Activated B cell treated with CpG ODN at 0.5 μM for 24 hours (primary cell): ENCODE measurements around the gene RASL11B. TPM values are rescaled to one million over a fixed set of nuclear protein-coding genes. Genes with fewer than 3 reads are reported as not detected.

Experiments
- ATAC-seq: fragments of 200-7000 bp; cut with Tn5 transposase; one replicate; pipeline ENCODE4 v1.10.0; 2021; ENCODE audit warnings: low read depth, mild to moderate bottlenecking, moderate library complexity
- CTCF ChIA-PET: fragments of 350-600 bp; sonication (Branson Sonifier 250); formaldehyde crosslinking; loops from one replicate; lab custom pipeline; 2021; ENCODE audit warnings: antibody characterized with exemption; lab: Charles Lee
- POLR2A ChIA-PET: fragments of 350-600 bp; sonication (Branson Sonifier 250); formaldehyde crosslinking; loops from one replicate; lab custom pipeline; 2021; ENCODE audit warnings: antibody characterized with exemption; lab: Charles Lee
- DNase-seq: peaks from one replicate; pipeline ENCODE4 v3.0.0; 2022
- H3K27ac Mint-ChIP-seq: one replicate; pipeline ENCODE4 v1.8.0; 2020; ENCODE audit warnings: mixed read lengths
- H3K27me3 Mint-ChIP-seq: one replicate; pipeline ENCODE4 v1.8.0; 2021; ENCODE audit warnings: mixed read lengths
- H3K36me3 Mint-ChIP-seq: one replicate; pipeline ENCODE4 v1.8.0; 2021; ENCODE audit warnings: low read depth, mixed read lengths
- H3K4me1 Mint-ChIP-seq: one replicate; pipeline ENCODE4 v1.8.0; 2021; ENCODE audit warnings: mixed read lengths
- H3K4me3 Mint-ChIP-seq: one replicate; pipeline ENCODE4 v1.8.0; 2020; ENCODE audit warnings: mild to moderate bottlenecking, mixed read lengths
- H3K9me3 Mint-ChIP-seq: one replicate; pipeline ENCODE4 v1.8.0; 2020; ENCODE audit warnings: mixed read lengths
- CTCF ChIP-seq: fragments of 200-600 bp; IDR thresholded peaks from one replicate; pipeline ENCODE4 v1.8.0; 2022; ENCODE audit warnings: antibody characterized with exemption, mild to moderate bottlenecking
- intact Hi-C: fragments of 100-400 bp; cut with micrococcal nuclease; formaldehyde crosslinking; loops from one replicate; pipeline ENCODE4 v1.15.1; 2024
- total RNA-seq: library from RNA; stranded (reverse); gene quantifications from 2 replicates; pipeline ENCODE4 v1.2.3, GENCODE V29; 2022

The RASL11B gene
- total RNA-seq, 1 donor from 2014 or later, result not detected

DNA sequence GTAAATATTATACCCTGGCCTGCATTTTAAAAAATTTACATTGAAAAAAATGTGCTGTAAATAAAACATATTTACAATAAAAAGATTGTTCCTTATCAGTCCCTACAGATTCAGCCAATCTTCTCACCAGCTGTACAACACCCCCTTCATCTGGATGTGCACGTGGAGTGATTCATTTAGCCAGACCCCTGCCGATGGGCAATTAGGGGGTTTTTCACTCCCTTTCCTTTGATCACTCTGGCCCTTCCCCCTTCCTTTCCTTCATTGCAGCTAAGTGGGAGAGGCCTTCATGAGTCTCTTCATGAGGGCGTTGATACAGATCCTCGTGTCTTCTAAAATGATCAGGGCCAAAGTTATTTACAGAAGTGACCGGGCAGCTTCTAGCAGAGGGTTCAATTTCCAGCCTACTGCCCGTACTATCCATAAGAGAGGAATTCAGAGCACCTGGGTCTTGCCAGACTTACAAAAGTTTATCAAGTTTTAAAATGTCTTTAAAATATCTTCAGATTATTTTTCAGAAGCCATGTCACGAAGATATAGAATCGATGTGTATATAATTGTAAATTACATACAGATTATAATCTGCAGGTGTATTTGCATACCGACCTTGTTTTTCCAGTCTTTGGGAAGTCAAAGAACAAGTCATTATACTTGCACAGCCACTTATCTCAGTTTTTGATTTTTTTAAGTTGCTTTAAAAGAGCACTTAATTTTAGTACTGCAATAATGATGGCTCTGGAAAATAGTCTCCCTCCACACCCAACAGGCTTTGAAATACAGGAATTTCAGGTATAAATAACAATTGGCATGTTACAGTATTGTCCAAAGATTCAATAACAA is 21.4 kb upstream of the RASL11B start:
- Mint-ChIP-seq H3K4me1 (peaks cover 21% of the 10 kb centered on the region), H3K36me3 (no peaks in the 10 kb centered on the region), H3K27me3 (peaks cover 5% of the 10 kb centered on the region), H3K4me3 (no peak overlapping the region), H3K27ac (no peak overlapping the region), H3K9me3 (no peaks in the 10 kb centered on the region)
- ChIA-PET POLR2A (no interaction called here), CTCF (no interaction called here)
- intact Hi-C loops, result no loop called here
- no peak for DNase-seq
- TF ChIP-seq CTCF, result no peak
- ATAC-seq, result no peak

- H3K9me3 Mint-ChIP-seq, result no peaks in the 10 kb centered on the region
- H3K4me1 Mint-ChIP-seq, result peaks cover 21% of the 10 kb centered on the region
- TF ChIP-seq CTCF, result no peak
- no peak overlapping the region for H3K27ac Mint-ChIP-seq
- H3K27me3 Mint-ChIP-seq, result peaks cover 5% of the 10 kb centered on the region
- no peak for DNase-seq
- no peaks in the 10 kb centered on the region for H3K36me3 Mint-ChIP-seq
- ChIA-PET POLR2A (no interaction called here), CTCF (no interaction called here)
- no peak overlapping the region for H3K4me3 Mint-ChIP-seq
- intact Hi-C loops, result no loop called here
- ATAC-seq, result no peak
These were observed 20.2 kb upstream of the RASL11B start for GRCh38 chr4:52841682-52842456.

DNA sequence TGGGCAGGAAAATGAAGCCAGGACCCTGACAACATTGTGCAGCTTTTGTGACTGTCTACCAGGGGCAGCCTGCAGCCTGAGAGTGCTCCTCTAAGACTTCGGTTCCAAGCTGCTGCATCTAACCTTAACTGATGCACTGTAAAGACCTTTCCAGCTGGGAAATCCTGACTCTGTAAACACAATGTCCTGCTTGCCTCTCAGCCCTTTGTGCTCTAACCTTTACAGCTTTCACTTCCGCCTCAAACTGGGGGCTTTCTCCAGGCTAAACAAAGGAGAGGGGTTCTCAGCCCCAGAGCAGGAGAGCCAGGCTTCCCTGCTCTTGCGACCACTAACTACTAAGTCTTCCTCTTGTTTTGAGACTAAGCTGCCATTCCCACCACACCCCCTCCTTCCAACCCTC is 19.3 kb upstream of the RASL11B start:
- ATAC-seq (no peak), DNase-seq (no peak)
- no peaks in the 10 kb centered on the region for H3K9me3 Mint-ChIP-seq
- no peaks in the 10 kb centered on the region for H3K36me3 Mint-ChIP-seq
- H3K27ac Mint-ChIP-seq, result no peak overlapping the region
- H3K4me3 Mint-ChIP-seq, result no peak overlapping the region
- H3K4me1 Mint-ChIP-seq, result peaks cover 21% of the 10 kb centered on the region
- POLR2A ChIA-PET, result no interaction called here
- no peak for TF ChIP-seq CTCF
- peaks cover 2% of the 10 kb centered on the region for H3K27me3 Mint-ChIP-seq
- CTCF ChIA-PET, result no interaction called here
- intact Hi-C loops, result no loop called here

- no peak overlapping the region for H3K4me3 Mint-ChIP-seq
- TF ChIP-seq CTCF, result no peak
- ChIA-PET POLR2A (no interaction called here), CTCF (no interaction called here)
- no peaks in the 10 kb centered on the region for H3K9me3 Mint-ChIP-seq
- H3K4me1 Mint-ChIP-seq, result peaks cover 21% of the 10 kb centered on the region
- H3K27ac Mint-ChIP-seq, result peak overlapping the region; percentile 51
- no peak for DNase-seq
- no peaks in the 10 kb centered on the region for H3K36me3 Mint-ChIP-seq
- peaks cover 2% of the 10 kb centered on the region for H3K27me3 Mint-ChIP-seq
- intact Hi-C loops, result no loop called here
- no peak for ATAC-seq
These were observed 18.8 kb upstream of the RASL11B start for GRCh38 chr4:52843351-52843750.

GRCh38 chr4:52843958-52844357 is 18.2 kb upstream of the RASL11B start:
- DNase-seq (no peak), ATAC-seq (peak; percentile 52)
- intact Hi-C loops, result no loop called here
- H3K4me3 Mint-ChIP-seq, result peak overlapping the region; percentile 8
- H3K27me3 Mint-ChIP-seq, result no peaks in the 10 kb centered on the region
- H3K27ac Mint-ChIP-seq, result peak overlapping the region; percentile 51
- H3K9me3 Mint-ChIP-seq, result no peaks in the 10 kb centered on the region
- H3K36me3 Mint-ChIP-seq, result no peaks in the 10 kb centered on the region
- TF ChIP-seq CTCF, result no peak
- ChIA-PET CTCF (interaction anchor here (1.4 kb wide), 1 partner anchor 299 kb away, joined by 3 read pairs; no protein-coding TSS in a partner anchor), POLR2A (no interaction called here)
- peaks cover 21% of the 10 kb centered on the region for H3K4me1 Mint-ChIP-seq
